K562 (cell line): ENCODE data around the gene ZNF750.

Experiments
- CBFB ChIP-seq: sonication (generic); formaldehyde crosslinking; IDR thresholded peaks from 2 replicates; pipeline ENCODE4 v1.4.0; 2020; ENCODE audit warnings: mild to moderate bottlenecking, missing genetic modification reagents
- CTCF ChIP-seq, 3 experiments: IDR thresholded peaks in 2 of 3; conservative IDR thresholded peaks in 1 of 3; 2 replicates each; pipeline ENCODE4 v1.5.1; 2011 to 2012; ENCODE audit warnings: low read length in 3 of 3, mild to moderate bottlenecking in 3 of 3, control low read depth in 2 of 3, improper control_type of control experiment in 1 of 3, inconsistent platforms in 1 of 3, low read depth in 1 of 3, mixed read lengths in 1 of 3, moderate library complexity in 1 of 3; ENCODE audit not compliant: insufficient read depth in 2 of 3
- EZH2 ChIP-seq: IDR thresholded peaks from 2 replicates; pipeline ENCODE4 v1.6.1; 2012; ENCODE audit warnings: low read depth, mild to moderate bottlenecking, inconsistent platforms, low read length, borderline replicate concordance
- KDM1A ChIP-seq, 2 experiments: fragments of 450-650 bp; IDR thresholded peaks; 2 replicates each; pipeline ENCODE4 v1.6.1; 2016; ENCODE audit warnings: mild to moderate bottlenecking in 2 of 2
- MAZ ChIP-seq, 2 experiments: fragments of 450-650 bp in 1 of 2; sonication (generic) in 1 of 2; formaldehyde crosslinking; IDR thresholded peaks in 1 of 2; conservative IDR thresholded peaks in 1 of 2; 2 replicates each; pipeline versions ENCODE4 v1.4.0 to v1.5.0; 2020; ENCODE audit warnings: mild to moderate bottlenecking in 1 of 2, missing genetic modification reagents in 1 of 2
- NFATC3 ChIP-seq: fragments of 450-650 bp; IDR thresholded peaks from 2 replicates; pipeline ENCODE4 v1.6.1; 2017; ENCODE audit warnings: mild to moderate bottlenecking
- PREB ChIP-seq: sonication (generic); formaldehyde crosslinking; IDR thresholded peaks from 2 replicates; pipeline ENCODE4 v1.8.1; 2023; ENCODE audit warnings: mild to moderate bottlenecking, missing genetic modification reagents
- SMAD1 ChIP-seq: fragments of 150-350 bp; IDR thresholded peaks from 2 replicates; pipeline ENCODE4 v1.6.1; 2014; ENCODE audit warnings: low read length, low read depth; ENCODE audit not compliant: partially characterized antibody
- SP1 ChIP-seq: sonication (generic); formaldehyde crosslinking; IDR thresholded peaks from 2 replicates; pipeline ENCODE4 v1.8.1; 2022; ENCODE audit warnings: mild to moderate bottlenecking, missing genetic modification reagents
- UBTF ChIP-seq, 2 experiments: IDR thresholded peaks; 2 replicates each; pipeline ENCODE4 v1.6.1; 2012; ENCODE audit warnings: improper control_type of control experiment in 2 of 2, low read depth in 2 of 2, low read length in 2 of 2, borderline replicate concordance in 1 of 2
- ZBTB5 ChIP-seq: fragments of 450-650 bp; IDR thresholded peaks from 2 replicates; pipeline ENCODE4 v1.6.1; 2017; ENCODE audit warnings: antibody characterized with exemption
- ZNF140 ChIP-seq: fragments of 250-450 bp; sonication (Bioruptor Pico); IDR thresholded peaks from 2 replicates; pipeline ENCODE4 v1.8.0; 2021; ENCODE audit warnings: moderate library complexity, mild to moderate bottlenecking, inconsistent platforms
- ZNF512 ChIP-seq: IDR thresholded peaks from 2 replicates; pipeline ENCODE4 v1.6.1; 2016; ENCODE audit warnings: missing genetic modification characterization, missing compliant biosample characterization

- TF ChIP-seq ZBTB5: no peak
- TF ChIP-seq SP1 (CRISPR knock-in tag): no peak
- no peak for TF ChIP-seq CTCF (IDR thresholded peaks at IDR 0.05 in 2 of 3, conservative IDR thresholded peaks at IDR 0.05 in 1 of 3; ENCODE audit: insufficient read depth in 2 of 3, low read depth in 1 of 3, low read length in 3 of 3)
- TF ChIP-seq KDM1A (IDR thresholded peaks at IDR 0.05): no peak
- no peak for TF ChIP-seq PREB
- no peak for TF ChIP-seq SMAD1
- no peak for TF ChIP-seq CBFB (CRISPR knock-in tag)
- TF ChIP-seq EZH2: no peak
- no peak for TF ChIP-seq ZNF512 (tag)
- TF ChIP-seq NFATC3: no peak
- no peak for TF ChIP-seq UBTF (IDR thresholded peaks at IDR 0.05; ENCODE audit: borderline replicate concordance in 1 of 2, low read depth in 2 of 2, low read length in 2 of 2)
- no peak for TF ChIP-seq MAZ (CRISPR knock-in tag; conservative IDR thresholded peaks at IDR 0.05 in 1 of 2, IDR thresholded peaks at IDR 0.05 in 1 of 2)
- TF ChIP-seq ZNF140 (CRISPR knock-in tag): no peak
Observed at GRCh38 chr17:82807101-82807500, 32.7 kb downstream of the ZNF750 start.
